Vagina (tissue), 2 donors: ENCODE results near the gene WDFY3.

ENCODE experiments used
- CTCF ChIP-seq, 3 experiments: fragments of 450-650 bp in 2 of 3; fragments of 200-600 bp in 1 of 3; sonication (generic) in 1 of 3; IDR thresholded peaks; one replicate each; pipeline ENCODE4 v1.5.1; 2017 to 2019; ENCODE audit warnings: antibody characterized with exemption in 3 of 3, mild to moderate bottlenecking in 2 of 3, moderate library complexity in 2 of 3
- POLR2AphosphoS5 ChIP-seq, 2 donors: sonication (generic); formaldehyde crosslinking; IDR thresholded peaks; one replicate each; pipeline ENCODE4 v1.9.0; 2017; ENCODE audit warnings: antibody characterized with exemption in 2 of 2, mild to moderate bottlenecking in 2 of 2, low read depth in 1 of 2; ENCODE audit not compliant: insufficient read depth in 1 of 2

- TF ChIP-seq CTCF (IDR thresholded peaks at IDR 0.05) (no peak), POLR2AphosphoS5 (IDR thresholded peaks at IDR 0.05; ENCODE audit: insufficient read depth in 1 of 2, low read depth in 1 of 2) (no peak)
Measured at GRCh38 chr4:84782517-84782916, 184.0 kb downstream of the WDFY3 start.
